ENCODE data around the gene SCAANT1. TPM values are rescaled to one million over a fixed set of nuclear protein-coding genes. Genes with fewer than 3 reads are reported as not detected.

The SCAANT1 gene
- total RNA-seq, 3 donors from 2014 or later = not detected

DNA sequence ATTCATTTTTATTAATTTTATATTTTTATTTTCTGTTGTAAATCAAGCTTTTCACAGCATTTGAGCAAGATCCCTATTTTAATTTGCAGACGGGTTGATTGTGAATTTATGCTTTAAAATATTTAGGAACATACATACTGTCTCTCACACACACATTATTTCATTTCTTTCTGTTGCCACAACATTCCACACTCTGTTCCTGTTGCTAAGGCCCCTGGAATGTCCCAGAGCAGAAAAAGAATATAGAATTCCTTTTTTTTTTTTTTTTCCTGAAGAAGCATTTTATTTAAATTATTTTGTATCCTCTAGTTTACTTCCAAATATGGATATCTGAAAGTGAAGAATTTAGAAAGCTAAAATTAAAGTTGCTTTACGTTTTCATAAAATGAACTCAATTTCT lies 36.8 kb upstream of the SCAANT1 start:
- H3K9me3 ChIP-seq = no peaks in the 10 kb centered on the region
- intact Hi-C loops (cut with DNase I, micrococcal nuclease) = no loop called here
- no peaks in the 10 kb centered on the region for H3K36me3 ChIP-seq (ENCODE audit: low read depth)
- DNase-seq = no peak
- TF ChIP-seq, protein P1, sequence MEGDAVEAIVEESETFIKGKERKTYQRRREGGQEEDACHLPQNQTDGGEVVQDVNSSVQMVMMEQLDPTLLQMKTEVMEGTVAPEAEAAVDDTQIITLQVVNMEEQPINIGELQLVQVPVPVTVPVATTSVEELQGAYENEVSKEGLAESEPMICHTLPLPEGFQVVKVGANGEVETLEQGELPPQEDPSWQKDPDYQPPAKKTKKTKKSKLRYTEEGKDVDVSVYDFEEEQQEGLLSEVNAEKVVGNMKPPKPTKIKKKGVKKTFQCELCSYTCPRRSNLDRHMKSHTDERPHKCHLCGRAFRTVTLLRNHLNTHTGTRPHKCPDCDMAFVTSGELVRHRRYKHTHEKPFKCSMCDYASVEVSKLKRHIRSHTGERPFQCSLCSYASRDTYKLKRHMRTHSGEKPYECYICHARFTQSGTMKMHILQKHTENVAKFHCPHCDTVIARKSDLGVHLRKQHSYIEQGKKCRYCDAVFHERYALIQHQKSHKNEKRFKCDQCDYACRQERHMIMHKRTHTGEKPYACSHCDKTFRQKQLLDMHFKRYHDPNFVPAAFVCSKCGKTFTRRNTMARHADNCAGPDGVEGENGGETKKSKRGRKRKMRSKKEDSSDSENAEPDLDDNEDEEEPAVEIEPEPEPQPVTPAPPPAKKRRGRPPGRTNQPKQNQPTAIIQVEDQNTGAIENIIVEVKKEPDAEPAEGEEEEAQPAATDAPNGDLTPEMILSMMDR (IDR thresholded peaks at IDR 0.05) = no peak
- no peak for ATAC-seq
- H3K4me1 ChIP-seq (ENCODE audit: low read depth) = peaks cover 5% of the 10 kb centered on the region
- H3K4me3 ChIP-seq = no peak overlapping the region

DNA sequence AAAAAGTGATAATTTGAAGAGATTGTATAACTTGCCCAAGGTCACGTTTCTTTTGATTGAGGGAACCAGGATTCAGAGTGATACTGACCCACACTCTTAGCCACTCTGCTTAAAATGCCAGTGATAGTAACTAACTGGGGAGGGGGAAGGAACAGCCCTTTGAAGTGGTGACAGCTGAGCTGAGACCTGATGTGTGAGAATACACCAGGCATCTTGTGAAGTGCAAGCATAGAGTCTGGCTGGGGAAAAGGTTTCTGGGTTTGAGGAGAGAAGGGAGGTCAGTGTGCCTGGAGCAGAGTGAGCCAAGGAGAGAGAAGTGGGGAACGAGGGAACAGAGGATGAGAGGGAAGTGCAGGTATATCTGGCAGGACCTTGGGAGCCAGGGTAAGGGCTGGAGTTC lies 35.4 kb upstream of the SCAANT1 start:
- Histone ChIP-seq H3K4me3 (no peak overlapping the region), H3K9me3 (no peaks in the 10 kb centered on the region), H3K36me3 (ENCODE audit: low read depth) (no peaks in the 10 kb centered on the region), H3K4me1 (ENCODE audit: low read depth) (peaks cover 5% of the 10 kb centered on the region)
- intact Hi-C loops (cut with DNase I, micrococcal nuclease) = no loop called here
- ATAC-seq (no peak), DNase-seq (no peak)
- TF ChIP-seq, protein P1 (IDR thresholded peaks at IDR 0.05) = no peak

DNA sequence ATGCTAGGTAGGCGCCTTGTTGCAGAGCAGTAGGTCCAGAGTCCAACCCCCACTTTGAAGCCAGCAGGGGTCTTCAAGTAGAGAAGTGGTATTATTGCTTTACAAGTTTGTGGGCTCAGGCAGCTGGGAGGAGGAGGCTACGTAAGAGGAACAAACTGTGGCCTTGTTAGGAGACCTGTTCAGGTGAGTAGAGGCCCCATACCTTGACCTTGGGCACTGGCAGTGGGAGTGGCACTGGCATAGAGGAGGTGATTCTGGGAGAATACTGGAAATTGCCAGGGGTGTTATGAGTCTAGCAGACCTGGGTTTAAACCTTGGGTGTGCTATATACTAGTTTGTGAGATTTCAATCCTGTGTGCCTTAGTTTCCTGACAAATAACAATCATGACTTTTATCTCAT lies 34.6 kb upstream of the SCAANT1 start:
- intact Hi-C loops (cut with DNase I, micrococcal nuclease) = no loop called here
- no peaks in the 10 kb centered on the region for H3K9me3 ChIP-seq
- ATAC-seq (peak; percentile 51), DNase-seq (no peak)
- TF ChIP-seq, protein P1 (IDR thresholded peaks at IDR 0.05) = no peak
- peaks cover 5% of the 10 kb centered on the region for H3K4me1 ChIP-seq (ENCODE audit: low read depth)
- no peaks in the 10 kb centered on the region for H3K36me3 ChIP-seq (ENCODE audit: low read depth)
- H3K4me3 ChIP-seq = no peak overlapping the region

DNA sequence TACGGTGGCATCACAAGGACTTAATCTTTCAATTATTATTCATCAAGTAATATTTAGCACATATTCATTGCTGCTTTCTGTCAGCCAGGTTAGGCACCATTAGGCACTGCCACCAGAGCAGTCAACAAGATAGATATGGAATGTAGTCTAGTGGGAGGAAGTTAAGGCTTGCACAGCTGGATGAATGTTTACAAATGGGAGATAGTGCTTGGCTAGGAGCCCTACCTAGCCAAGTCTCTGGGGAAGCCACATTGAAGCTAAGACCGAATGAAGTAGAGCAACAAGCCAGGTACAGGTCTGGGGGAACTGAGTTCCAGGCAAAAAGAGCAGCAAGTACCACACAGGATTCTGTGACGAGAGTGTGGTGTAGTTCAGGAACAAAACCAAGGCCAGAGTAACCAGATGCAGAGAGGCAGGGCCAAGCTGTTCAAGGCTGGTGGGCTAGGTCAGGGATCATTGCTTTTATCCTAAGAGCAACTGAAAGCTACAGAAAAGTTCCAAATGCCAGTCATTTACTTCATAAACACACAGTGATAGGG lies 33.4 kb upstream of the SCAANT1 start:
- intact Hi-C loops (cut with DNase I, micrococcal nuclease) = no loop called here
- Histone ChIP-seq H3K9me3 (no peaks in the 10 kb centered on the region), H3K4me3 (no peak overlapping the region), H3K36me3 (ENCODE audit: low read depth) (no peaks in the 10 kb centered on the region), H3K4me1 (ENCODE audit: low read depth) (peaks cover 5% of the 10 kb centered on the region)
- TF ChIP-seq, protein P1 (IDR thresholded peaks at IDR 0.05) = no peak
- ATAC-seq (peak; percentile 47), DNase-seq (no peak)

DNA sequence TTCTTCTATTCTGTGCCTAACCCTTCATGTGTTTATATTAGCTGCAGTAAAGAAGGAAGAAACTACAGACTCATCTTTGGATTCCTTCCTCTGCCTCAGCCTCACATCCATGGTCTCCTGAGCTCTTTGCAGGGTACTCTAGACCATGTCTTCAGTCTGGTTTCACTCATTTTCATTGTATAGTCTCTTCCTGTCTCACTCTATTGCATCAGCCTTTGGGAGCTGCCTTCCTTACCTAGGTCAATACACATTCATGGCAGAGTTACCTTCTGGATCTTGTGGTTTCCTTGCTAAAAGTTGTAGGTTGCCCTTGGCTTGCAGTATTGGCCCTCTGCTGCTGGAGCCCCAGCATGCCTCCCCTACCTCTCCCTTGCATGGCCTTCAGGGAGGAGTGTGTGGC lies 31.5 kb upstream of the SCAANT1 start:
- Histone ChIP-seq H3K4me3 (no peak overlapping the region), H3K4me1 (ENCODE audit: low read depth) (peaks cover 5% of the 10 kb centered on the region), H3K36me3 (ENCODE audit: low read depth) (no peaks in the 10 kb centered on the region), H3K9me3 (no peaks in the 10 kb centered on the region)
- intact Hi-C loops (cut with DNase I, micrococcal nuclease) = no loop called here
- ATAC-seq = no peak
- no peak for DNase-seq
- TF ChIP-seq, protein P1 (IDR thresholded peaks at IDR 0.05) = no peak

DNA sequence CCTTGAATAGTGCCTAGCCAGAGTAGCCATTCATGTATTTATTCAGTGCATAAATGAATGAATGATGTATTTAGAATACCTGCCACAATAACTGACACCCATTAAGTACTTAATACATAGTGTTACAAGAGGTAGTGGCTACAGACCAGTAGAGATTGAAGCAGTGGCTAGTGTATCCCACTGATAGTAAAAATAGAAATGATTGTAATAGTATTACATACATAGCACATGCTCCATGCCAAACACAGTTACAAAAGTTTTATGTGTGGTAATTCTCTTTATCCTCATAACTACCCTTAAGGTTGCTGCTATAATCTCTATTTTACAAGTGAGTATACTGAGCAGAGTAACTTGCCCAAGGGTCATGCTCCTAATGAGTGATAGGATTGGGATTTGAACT lies 30.3 kb upstream of the SCAANT1 start:
- ATAC-seq (no peak), DNase-seq (no peak)
- H3K36me3 ChIP-seq (ENCODE audit: low read depth) = no peaks in the 10 kb centered on the region
- intact Hi-C loops (cut with DNase I, micrococcal nuclease) = no loop called here
- H3K9me3 ChIP-seq = no peaks in the 10 kb centered on the region
- TF ChIP-seq, protein P1 (IDR thresholded peaks at IDR 0.05) = no peak
- H3K4me1 ChIP-seq (ENCODE audit: low read depth) = peaks cover 16% of the 10 kb centered on the region
- H3K4me3 ChIP-seq = no peak overlapping the region
